GM18517 (cell line): Measurements from ENCODE around the gene FAXC.
"Not testable (repeated sequence)": the region's sequence is repeated elsewhere in the genome, so short reads cannot be mapped to it uniquely, and the experiment has no call there.

ENCODE experiments used
- ATAC-seq: cut with Tn5 transposase; IDR thresholded peaks from one replicate; pipeline ENCODE4 v1.9.1; 2021; ENCODE audit warnings: mild to moderate bottlenecking, moderate library complexity; ENCODE audit not compliant: unreplicated experiment

The FAXC gene

GRCh38 chr6:99288668-99289067, 60.8 kb downstream of the FAXC start:
- ATAC-seq = no peak

DNA sequence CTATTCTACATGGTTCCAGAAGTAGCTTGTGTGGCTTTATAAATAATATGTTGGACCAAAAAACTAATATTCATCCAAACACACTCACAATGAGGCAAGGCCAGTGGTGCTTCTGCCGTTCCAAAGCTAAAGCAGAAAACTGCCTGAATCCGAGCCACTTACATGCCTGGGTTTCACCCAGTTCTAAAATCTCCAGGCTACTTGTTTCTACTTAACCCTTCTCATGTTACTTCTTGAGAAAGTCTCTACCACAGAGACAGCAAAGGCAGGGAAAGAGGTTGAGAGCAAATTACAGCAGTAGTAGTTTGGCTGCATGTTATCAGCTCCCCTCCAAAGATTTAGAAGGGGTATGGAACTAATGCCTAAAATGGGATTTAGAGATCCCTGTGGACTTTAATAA, 62.0 kb downstream of the FAXC start:
- ATAC-seq = no peak

GRCh38 chr6:99285881-99286280, 63.6 kb downstream of the FAXC start:
- ATAC-seq = no peak

- no peak for ATAC-seq
These were observed 66.9 kb downstream of the FAXC start for GRCh38 chr6:99282479-99283062.

GRCh38 chr6:99276747-99277146, 72.7 kb downstream of the FAXC start:
- no peak for ATAC-seq

DNA sequence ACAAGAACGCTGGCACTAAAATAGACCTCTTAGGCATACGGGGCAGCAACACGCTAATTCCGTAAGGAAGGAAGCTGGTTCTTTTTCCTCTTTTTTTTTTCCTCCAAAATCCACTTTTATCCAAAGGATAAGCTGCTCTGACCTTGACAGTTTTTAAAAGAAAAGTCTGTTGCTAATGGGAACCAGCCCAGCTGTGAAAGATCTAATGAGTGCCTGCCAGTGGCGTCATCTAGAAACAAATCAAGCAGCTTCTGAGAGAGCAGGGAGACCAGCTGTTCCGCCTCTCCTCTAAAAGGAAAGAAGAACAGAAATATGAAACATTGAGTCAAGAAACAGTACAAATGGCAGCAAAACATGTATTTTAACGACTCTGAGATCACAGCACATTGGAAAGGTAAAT, 78.6 kb downstream of the FAXC start:
- no peak for ATAC-seq

GRCh38 chr6:99270030-99270429, 79.4 kb downstream of the FAXC start:
- ATAC-seq = no peak

DNA sequence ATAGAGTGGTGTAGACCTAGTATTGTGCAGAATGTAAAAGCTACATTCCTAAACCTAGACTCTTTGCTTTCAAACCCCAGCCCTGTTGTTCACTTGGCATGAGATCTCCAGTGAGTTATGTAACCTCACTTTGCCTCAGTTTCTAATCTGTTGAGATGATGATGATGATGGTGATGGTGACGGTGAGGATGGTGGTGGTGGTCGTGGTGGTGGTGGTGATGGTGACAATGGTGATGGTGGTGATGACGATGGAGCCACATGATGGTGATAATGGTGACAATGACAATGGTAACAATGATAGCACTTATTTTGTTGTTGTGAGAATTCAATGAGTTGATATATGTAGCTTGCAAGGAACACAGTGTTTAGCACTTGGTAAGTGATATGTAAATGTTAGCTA, 80.3 kb downstream of the FAXC start:
- ATAC-seq = no peak

DNA sequence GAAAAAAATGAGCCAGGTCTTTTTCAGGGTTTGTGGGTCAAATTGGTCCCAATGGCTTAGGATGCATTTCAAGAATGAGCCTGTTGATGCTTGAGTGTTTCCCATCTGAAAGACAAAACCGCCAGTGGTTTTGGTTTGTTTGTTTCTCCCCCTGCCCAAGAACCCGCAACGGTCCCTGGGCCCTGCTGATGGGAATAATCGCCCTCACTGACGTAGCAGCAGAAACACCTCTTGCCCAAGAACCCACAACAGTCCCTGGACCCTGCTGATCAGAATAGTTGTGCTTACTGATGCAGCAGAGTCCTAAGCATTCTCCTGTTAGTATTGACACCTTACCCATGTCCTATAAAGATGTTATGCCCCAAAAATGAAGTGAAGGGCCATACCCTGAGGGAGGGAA, 82.5 kb downstream of the FAXC start:
- not testable (repeated sequence) for ATAC-seq

- ATAC-seq = not testable (repeated sequence)
These were observed 84.0 kb downstream of the FAXC start for GRCh38 chr6:99265447-99265846.

DNA sequence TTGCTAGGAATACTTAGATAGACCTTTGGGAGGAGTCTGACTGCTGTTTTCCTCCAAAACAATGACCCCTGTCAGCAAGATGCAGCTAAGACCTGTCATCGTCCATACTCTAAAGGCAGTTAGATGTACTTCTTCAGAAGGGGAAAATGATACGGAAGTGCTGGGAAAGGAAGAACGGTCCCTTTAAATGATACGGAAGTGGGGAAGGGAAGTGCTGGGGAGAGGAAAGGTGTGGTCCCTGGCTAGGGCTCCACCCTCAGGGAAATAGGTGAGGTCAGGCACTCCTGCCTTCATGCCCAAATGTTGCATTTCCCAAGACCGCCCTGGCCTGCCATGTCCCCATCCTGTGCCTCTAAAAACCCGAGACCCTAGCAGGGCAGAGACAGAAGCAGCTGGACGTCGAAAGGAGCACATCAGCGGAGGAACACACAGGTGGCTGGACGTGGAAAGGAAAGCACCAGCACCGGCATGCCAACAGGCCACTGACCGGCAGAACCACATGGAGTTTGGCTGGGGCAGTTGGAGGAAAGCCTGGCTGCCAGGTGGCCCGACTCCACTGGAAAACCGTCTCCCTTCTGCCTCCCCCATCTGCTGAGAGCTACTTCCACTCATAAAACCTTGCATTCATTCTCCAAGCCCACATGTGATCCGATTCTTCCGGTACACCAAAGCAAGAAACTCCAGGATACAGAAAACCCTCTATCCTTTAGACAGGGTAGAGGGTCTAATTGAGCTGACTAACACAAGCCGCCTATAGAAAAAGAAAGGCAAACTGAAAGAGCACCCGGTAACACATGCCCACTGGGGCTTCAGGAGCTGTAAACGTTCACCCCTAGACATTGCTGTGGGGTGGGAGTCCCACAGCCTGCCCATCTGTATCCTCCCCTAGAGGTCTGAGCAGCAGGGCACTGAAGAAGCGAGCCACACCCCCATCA, 94.6 kb downstream of the FAXC start:
- no peak for ATAC-seq

DNA sequence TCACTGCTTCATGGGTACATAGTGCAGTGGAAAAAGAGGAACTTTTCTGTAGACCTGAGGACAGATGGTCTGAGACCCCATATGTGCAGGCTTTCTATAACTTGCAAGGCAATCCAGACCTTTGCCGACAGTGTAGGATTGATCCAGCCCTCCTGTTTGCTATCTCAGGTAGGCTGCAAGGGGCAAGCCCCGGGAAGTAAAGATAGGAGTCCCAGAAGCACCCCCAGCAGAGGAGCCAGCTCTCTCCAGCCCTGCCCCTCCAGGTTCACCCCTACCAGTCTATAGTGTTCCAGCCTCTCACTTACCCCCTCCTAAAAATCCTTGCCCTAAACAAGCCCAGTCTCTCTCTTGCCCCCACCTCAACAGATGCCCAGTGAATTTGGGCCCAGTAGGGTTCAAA, 96.2 kb downstream of the FAXC start:
- no peak for ATAC-seq

GRCh38 chr6:99252421-99252820, 97.1 kb downstream of the FAXC start:
- no peak for ATAC-seq

DNA sequence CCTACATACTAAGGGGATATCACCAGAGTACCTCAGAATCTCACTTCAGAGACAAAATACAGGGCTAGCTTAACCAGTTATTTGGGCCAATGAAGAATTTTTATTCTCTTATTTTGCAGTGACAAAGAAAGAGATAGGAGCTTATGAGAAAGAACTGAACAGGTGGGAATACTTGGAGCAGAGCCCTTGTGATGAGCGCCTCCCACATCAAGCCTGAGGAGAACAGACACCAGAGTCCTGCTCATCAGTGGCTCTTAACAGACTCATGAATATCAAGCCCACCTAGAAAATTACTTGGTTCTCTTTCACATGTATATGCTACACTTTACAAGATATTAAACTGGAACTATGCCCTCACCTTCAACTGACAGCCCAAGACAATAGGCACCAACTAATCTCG, 99.0 kb downstream of the FAXC start:
- no peak for ATAC-seq

DNA sequence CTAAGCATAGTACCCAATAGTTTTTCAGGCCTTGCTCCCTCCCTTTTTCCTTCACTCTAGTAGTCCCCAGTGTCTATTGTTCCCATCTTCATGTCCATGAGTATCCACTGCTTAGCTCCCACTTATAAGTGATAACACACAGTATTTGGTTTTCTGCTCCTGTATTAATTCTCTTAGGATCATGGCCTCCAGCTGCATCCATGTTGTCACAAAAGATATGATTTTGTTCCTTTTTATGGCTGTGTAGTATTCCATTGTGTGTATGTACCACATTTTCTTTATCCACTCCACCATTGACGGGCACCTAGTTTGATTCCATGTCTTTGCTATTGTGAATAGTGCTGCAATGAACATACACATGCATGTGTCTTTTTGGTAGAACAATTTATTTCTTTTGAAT, 102.9 kb downstream of the FAXC start:
- no peak for ATAC-seq

- ATAC-seq = no peak
These were observed 107.5 kb downstream of the FAXC start for GRCh38 chr6:99241905-99242534.

DNA sequence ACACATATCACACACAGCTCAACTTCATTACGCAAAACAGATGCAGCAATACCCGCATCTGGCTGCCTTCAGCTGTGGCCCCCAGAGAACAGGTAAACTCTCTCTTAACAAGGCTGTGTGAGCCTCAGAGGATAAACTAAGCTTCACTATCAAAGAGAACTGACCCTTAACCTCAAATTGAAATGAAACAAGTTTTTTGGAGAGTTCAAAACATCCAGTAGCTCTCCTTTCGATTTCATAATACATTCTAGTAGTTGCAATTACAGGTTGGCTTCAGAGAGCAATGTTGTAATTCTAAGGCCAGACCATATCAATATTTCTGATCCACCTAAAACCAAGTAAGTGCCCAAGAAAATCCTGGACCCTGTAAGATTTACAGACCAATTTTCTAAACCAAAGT, 113.5 kb downstream of the FAXC start:
- no peak for ATAC-seq

DNA sequence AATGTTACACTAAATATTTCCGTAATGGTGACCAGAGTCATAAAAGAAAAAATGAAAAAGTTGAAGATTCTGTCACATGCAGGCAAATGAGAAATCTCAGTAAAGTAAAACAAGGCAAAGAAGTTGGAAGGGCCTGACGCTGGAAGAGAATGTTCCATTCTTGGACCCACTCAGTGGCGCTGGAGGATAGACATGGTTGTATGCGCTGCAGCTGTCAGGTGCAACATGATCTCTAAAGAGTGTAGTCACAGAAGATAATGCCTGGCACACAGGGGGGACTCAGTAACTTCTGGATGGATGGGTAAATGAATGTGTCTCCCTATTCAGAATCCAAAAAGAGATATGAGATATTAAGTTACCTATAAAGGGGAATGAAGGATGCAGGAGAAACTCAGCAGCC, 116.3 kb downstream of the FAXC start:
- ATAC-seq = no peak

- no peak for ATAC-seq
These were observed 117.4 kb downstream of the FAXC start for GRCh38 chr6:99232056-99232455.

DNA sequence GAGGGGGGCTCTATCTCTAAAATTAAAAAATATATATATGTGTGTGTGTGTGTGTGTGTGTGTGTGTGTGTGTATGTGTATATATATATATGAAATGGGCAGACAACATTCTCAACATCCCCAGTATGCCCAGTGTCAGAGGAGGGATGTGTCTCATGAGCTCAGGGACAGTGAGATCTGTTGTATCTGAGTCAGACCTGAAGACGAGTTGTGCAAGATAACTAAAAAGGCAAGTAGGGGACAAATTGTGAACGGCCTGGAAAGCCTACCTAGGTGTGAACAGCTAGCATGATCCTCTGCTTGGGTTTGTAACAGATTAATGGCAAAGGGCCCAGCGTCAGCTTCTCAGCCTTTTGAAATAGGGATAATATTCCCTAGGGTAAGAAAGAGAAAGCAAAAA, 124.3 kb downstream of the FAXC start:
- no peak for ATAC-seq
